Measurements from ENCODE around the gene IL17F. TPM values are rescaled to one million over a fixed set of nuclear protein-coding genes. Genes with fewer than 3 reads are reported as not detected.

Gene IL17F
- polyA plus RNA-seq, 1 of the 3 experiments (the other 2 are of a cell fraction), result not detected

DNA sequence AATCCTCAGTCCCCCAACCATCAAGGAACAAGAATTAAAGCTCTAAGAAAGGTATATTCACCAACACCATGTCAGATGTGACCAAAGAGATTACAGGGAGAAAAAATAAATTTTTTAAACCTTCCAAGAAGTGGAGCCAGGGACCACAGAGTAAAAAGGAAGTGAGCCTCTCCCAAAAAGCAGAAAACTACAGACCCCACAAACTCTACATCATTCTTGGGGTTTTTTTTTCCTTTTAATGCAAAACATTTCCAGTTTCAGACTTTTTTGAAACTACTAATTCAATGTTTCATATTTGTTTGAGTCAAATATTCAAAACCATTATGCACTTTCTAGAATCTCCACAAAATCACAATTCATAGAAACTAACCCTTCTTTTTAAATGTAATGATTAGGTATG, 6.8 kb upstream of the IL17F start:
- Histone ChIP-seq H4K20me1 (ENCODE audit: insufficient read depth) (no peaks in the 10 kb centered on the region), H3K9me2 (no peaks in the 10 kb centered on the region), H3K79me2 (ENCODE audit: insufficient read depth) (no peaks in the 10 kb centered on the region), H3K27me3 (ENCODE audit: insufficient read depth) (peaks cover 49% of the 10 kb centered on the region; the same call in 1 of the 2 replicates), H3K4me2 (no peak overlapping the region), H3K36me3 (replicated peaks in 1 of 2; ENCODE audit: control insufficient read depth in 1 of 2, insufficient read depth in 2 of 2, low read length in 1 of 2) (no peaks in the 10 kb centered on the region), H3K4me3 (ENCODE audit: low read depth in 2 of 2, low read length in 1 of 2) (no peak overlapping the region), H3K4me1 (ENCODE audit: control insufficient read depth in 1 of 2, insufficient read depth in 2 of 2, low read depth in 1 of 2, low read length in 1 of 2) (no peaks in the 10 kb centered on the region; a peak in 1 of 4 replicates), H3K9ac (no peak overlapping the region), H3K27ac (ENCODE audit: low read depth in 2 of 2, low read length in 1 of 2) (no peak overlapping the region), H3F3A (replicated peaks; ENCODE audit: insufficient read depth) (no peaks in the 10 kb centered on the region), H3K9me3 (no peaks in the 10 kb centered on the region), H2AFZ (ENCODE audit: low read depth) (no peak overlapping the region)
- POLR2A ChIA-PET, result no interaction called here
- DNase-seq, result no peak
- CTCF ChIA-PET, result interaction anchor here (0.7 kb wide), 1 partner anchor 13 kb away, joined by 3 read pairs; no protein-coding TSS in a partner anchor
- TF ChIP-seq, protein P1, sequence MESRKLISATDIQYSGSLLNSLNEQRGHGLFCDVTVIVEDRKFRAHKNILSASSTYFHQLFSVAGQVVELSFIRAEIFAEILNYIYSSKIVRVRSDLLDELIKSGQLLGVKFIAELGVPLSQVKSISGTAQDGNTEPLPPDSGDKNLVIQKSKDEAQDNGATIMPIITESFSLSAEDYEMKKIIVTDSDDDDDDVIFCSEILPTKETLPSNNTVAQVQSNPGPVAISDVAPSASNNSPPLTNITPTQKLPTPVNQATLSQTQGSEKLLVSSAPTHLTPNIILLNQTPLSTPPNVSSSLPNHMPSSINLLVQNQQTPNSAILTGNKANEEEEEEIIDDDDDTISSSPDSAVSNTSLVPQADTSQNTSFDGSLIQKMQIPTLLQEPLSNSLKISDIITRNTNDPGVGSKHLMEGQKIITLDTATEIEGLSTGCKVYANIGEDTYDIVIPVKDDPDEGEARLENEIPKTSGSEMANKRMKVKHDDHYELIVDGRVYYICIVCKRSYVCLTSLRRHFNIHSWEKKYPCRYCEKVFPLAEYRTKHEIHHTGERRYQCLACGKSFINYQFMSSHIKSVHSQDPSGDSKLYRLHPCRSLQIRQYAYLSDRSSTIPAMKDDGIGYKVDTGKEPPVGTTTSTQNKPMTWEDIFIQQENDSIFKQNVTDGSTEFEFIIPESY (IDR thresholded peaks at IDR 0.05; ENCODE audit: borderline replicate concordance, low read depth), result no peak
- no peak for TF ChIP-seq IRF3 (IDR thresholded peaks at IDR 0.05; ENCODE audit: low read depth, low read length)
- TF ChIP-seq EP300 (IDR thresholded peaks at IDR 0.05; ENCODE audit: borderline replicate concordance in 1 of 2, low read depth in 1 of 2, low read length in 1 of 2), result no peak
- TF ChIP-seq, protein P2, sequence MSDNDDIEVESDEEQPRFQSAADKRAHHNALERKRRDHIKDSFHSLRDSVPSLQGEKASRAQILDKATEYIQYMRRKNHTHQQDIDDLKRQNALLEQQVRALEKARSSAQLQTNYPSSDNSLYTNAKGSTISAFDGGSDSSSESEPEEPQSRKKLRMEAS (IDR thresholded peaks at IDR 0.05; ENCODE audit: low read depth), result no peak
- TF ChIP-seq TCF12 (IDR thresholded peaks at IDR 0.05), result no peak
- no peak for TF ChIP-seq NFIC (IDR thresholded peaks at IDR 0.05; ENCODE audit: borderline replicate concordance)
- TF ChIP-seq TEAD4 (IDR thresholded peaks at IDR 0.05; ENCODE audit: borderline replicate concordance, insufficient read depth), result no peak
- no peak for TF ChIP-seq JUND (IDR thresholded peaks at IDR 0.05)
- TF ChIP-seq SMC3 (IDR thresholded peaks at IDR 0.05; ENCODE audit: low read depth, low read length), result no peak
- no peak for TF ChIP-seq GATA2 (CRISPR knock-in tag; IDR thresholded peaks at IDR 0.05)

DNA sequence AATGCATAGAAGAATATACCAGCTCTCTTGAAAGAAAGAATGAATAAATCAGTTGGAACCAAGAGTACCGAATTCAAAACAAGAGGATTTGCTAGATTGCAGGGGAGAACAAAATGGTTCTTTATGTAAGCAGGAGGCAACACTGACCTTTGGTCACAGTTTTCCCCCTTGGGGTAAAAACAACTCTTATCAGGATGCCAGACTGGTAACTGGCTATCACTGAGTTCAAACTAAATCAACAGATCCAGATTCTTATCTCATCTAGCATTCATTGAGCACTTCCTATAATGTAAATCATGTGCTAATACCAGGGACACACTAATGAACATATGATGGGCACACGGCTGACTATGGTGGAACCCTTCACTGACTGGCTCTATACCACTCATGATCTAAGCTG, 4.8 kb upstream of the IL17F start:
- Histone ChIP-seq H3K4me1 (ENCODE audit: control insufficient read depth in 1 of 2, insufficient read depth in 2 of 2, low read depth in 1 of 2, low read length in 1 of 2) (no peaks in the 10 kb centered on the region; a peak in 1 of 4 replicates), H3K9me3 (no peaks in the 10 kb centered on the region), H4K20me1 (ENCODE audit: insufficient read depth) (no peaks in the 10 kb centered on the region), H3F3A (replicated peaks; ENCODE audit: insufficient read depth) (no peaks in the 10 kb centered on the region), H3K79me2 (ENCODE audit: insufficient read depth) (no peaks in the 10 kb centered on the region), H3K9me2 (no peaks in the 10 kb centered on the region), H3K36me3 (replicated peaks in 1 of 2; ENCODE audit: control insufficient read depth in 1 of 2, insufficient read depth in 2 of 2, low read length in 1 of 2) (no peaks in the 10 kb centered on the region), H2AFZ (ENCODE audit: low read depth) (no peak overlapping the region), H3K27ac (ENCODE audit: low read depth in 2 of 2, low read length in 1 of 2) (no peak overlapping the region), H3K4me3 (ENCODE audit: low read depth in 2 of 2, low read length in 1 of 2) (no peak overlapping the region), H3K9ac (no peak overlapping the region), H3K4me2 (no peak overlapping the region), H3K27me3 (ENCODE audit: insufficient read depth) (peaks cover 44% of the 10 kb centered on the region)
- TF ChIP-seq TCF12 (IDR thresholded peaks at IDR 0.05) (no peak), RAD21 (IDR thresholded peaks at IDR 0.05; ENCODE audit: low read length) (no peak)
- WGBS (ENCODE audit: low lambda C conversion rate), result 21% methylated on average over 2 of the region's 2 CpGs
- ChIA-PET POLR2A (no interaction called here), CTCF (interaction anchor here (1.2 to 2.5 kb wide), 4 partner anchors 12 to 200 kb away, joined by 3 to 20 read pairs (median 5); no protein-coding TSS in a partner anchor)
- DNase-seq, result no peak

Measured in SK-N-SH (cell line).